Measurements from ENCODE around the gene TNRC6B.
A peak's percentile ranks its signal among the peaks of the same experiment; 100 is the strongest.
"Not testable (repeated sequence)": the region's sequence is repeated elsewhere in the genome, so short reads cannot be mapped to it uniquely, and the experiment has no call there.

Gene TNRC6B

DNA sequence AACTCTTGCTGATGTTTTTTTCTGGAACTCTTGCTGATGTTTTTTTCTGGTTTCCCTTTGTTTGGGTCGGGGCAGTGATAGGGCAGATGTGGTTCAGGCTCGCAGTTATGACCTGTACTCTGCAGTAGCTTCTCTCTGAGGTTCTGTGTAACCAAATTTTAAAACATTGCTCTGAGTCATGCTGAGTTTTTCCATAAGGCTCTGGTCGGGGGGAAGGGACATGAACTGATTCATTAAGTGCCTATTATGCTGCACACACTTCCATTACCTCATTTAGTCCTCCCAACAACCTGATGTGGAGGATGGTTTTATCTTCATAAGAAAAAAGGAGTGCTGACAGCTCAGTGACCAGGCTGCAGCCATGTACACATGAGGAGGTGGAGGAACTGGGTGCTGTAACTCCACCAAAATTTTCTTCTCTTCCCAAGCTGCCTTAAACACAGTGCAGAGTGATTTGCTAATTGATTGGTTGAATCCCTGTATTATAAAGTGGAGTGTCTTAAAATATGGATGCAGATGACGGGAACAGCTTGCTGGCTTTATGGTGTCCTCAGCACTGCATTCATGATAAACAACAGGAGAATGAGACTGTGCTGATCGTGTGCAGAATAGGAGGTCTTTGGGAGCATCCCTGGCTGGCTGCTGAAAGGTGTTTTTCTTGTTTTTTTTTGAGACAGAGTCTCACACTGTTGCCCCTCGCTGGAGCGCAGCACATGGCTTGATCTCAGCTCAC lies 19.1 kb downstream of the TNRC6B start:
- DNase-seq (ENCODE audit: low read depth in 2 of 2): peak; percentile 81 to 94
- H3K4me3 ChIP-seq (replicated peaks in 1 of 2; ENCODE audit: low read depth in 2 of 2, low read length in 2 of 2): no peak overlapping the region
- TF ChIP-seq, protein P1, sequence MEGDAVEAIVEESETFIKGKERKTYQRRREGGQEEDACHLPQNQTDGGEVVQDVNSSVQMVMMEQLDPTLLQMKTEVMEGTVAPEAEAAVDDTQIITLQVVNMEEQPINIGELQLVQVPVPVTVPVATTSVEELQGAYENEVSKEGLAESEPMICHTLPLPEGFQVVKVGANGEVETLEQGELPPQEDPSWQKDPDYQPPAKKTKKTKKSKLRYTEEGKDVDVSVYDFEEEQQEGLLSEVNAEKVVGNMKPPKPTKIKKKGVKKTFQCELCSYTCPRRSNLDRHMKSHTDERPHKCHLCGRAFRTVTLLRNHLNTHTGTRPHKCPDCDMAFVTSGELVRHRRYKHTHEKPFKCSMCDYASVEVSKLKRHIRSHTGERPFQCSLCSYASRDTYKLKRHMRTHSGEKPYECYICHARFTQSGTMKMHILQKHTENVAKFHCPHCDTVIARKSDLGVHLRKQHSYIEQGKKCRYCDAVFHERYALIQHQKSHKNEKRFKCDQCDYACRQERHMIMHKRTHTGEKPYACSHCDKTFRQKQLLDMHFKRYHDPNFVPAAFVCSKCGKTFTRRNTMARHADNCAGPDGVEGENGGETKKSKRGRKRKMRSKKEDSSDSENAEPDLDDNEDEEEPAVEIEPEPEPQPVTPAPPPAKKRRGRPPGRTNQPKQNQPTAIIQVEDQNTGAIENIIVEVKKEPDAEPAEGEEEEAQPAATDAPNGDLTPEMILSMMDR (IDR thresholded peaks at IDR 0.05; ENCODE audit: low read depth, low read length): no peak

- H3K4me3 ChIP-seq (replicated peaks in 1 of 2; ENCODE audit: low read depth in 2 of 2, low read length in 2 of 2); DNase-seq (ENCODE audit: low read depth in 2 of 2): not testable (repeated sequence)
Observed at GRCh38 chr22:40197421-40197820, 19.7 kb downstream of the TNRC6B start.

DNA sequence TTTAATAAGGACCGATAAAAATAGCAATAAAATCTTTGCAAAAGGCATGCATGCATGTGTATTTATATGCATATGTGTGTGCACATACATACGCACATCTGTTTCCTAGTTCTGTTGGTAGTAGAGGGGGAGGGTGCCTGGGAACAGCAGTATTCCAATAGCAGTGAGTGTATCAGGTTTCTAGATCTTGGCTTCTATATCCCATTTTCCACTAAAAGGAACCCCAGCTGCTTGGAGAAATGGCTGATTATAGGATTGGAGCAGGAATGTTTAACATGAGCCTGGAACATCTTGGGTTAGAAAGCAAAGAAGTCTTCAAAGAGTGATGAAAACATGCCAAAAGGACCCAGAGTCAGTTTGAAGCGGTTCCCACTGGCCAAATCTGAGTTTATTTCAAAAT lies 21.0 kb downstream of the TNRC6B start:
- DNase-seq (ENCODE audit: low read depth in 2 of 2): no peak
- TF ChIP-seq, protein P1 (IDR thresholded peaks at IDR 0.05; ENCODE audit: low read depth, low read length): no peak
- H3K4me3 ChIP-seq (replicated peaks in 1 of 2; ENCODE audit: low read depth in 2 of 2, low read length in 2 of 2): no peak overlapping the region

- no peak overlapping the region for H3K4me3 ChIP-seq (replicated peaks in 1 of 2; ENCODE audit: low read depth in 2 of 2, low read length in 2 of 2)
- DNase-seq (ENCODE audit: low read depth in 2 of 2): no peak
- TF ChIP-seq, protein P1 (IDR thresholded peaks at IDR 0.05; ENCODE audit: low read depth, low read length): no peak
Observed at GRCh38 chr22:40199223-40199622, 21.5 kb downstream of the TNRC6B start.

- DNase-seq (ENCODE audit: low read depth in 2 of 2): no peak
- no peak overlapping the region for H3K4me3 ChIP-seq (replicated peaks in 1 of 2; ENCODE audit: low read depth in 2 of 2, low read length in 2 of 2)
- TF ChIP-seq, protein P1 (IDR thresholded peaks at IDR 0.05; ENCODE audit: low read depth, low read length): no peak
Observed at GRCh38 chr22:40199852-40200251, 22.1 kb downstream of the TNRC6B start.

- no peak overlapping the region for H3K4me3 ChIP-seq (replicated peaks in 1 of 2; ENCODE audit: low read depth in 2 of 2, low read length in 2 of 2)
- no peak for DNase-seq (ENCODE audit: low read depth in 2 of 2)
- TF ChIP-seq, protein P1 (IDR thresholded peaks at IDR 0.05; ENCODE audit: low read depth, low read length): no peak
Observed at GRCh38 chr22:40200795-40201530, 23.2 kb downstream of the TNRC6B start.

DNA sequence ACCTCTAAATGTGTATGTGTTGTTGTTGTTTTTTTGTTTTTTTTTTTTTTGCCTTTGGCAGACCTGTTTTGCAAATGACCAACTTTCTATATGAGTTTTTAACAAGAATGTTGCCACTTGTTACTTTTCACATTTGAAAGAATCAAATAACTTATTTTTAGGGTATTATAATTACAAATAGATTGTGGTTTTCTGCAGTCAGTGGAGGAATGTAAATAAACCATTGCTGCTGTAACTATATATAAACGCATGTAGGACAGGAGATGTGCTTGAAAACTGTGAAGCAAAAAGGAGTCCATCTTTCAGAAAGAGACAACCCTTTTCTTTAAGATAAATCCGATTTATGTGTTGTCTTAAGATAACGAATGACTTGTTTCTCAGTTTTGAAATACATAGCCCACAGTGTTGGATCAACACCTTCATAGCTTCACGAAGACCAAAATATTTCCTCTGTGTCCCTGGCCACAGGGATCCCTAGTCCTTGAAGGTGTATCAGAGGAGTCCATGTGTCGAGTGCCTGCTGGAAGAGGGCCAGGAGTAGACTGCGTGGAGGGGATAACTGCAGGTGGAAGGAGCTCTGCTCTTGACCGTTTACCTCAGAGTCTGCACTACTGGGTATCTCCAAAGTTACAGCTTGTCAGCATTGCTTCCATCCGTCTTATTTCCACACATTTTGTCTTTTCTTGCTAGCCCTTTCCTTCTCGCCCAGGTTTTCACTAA lies 24.7 kb downstream of the TNRC6B start:
- TF ChIP-seq, protein P1 (IDR thresholded peaks at IDR 0.05; ENCODE audit: low read depth, low read length): no peak
- no peak for DNase-seq (ENCODE audit: low read depth in 2 of 2)

More for the DNA sequence above, 24.7 kb downstream of the TNRC6B start:
- H3K4me3 ChIP-seq (replicated peaks in 1 of 2; ENCODE audit: low read depth in 2 of 2, low read length in 2 of 2): no peak overlapping the region

All from cardiac fibroblast (primary cell).